H1 (cell line): ENCODE data around the gene MCEE. TPM values are rescaled to one million over a fixed set of nuclear protein-coding genes. Genes with fewer than 3 reads are reported as not detected.

Experiments
- CHD7 ChIP-seq: fragments of 300-600 bp; sonication (generic); IDR thresholded peaks from 2 replicates; pipeline ENCODE4 v1.7.1; 2012; ENCODE audit warnings: low read length, moderate library complexity, mild to moderate bottlenecking, inconsistent platforms; ENCODE audit not compliant: insufficient replicate concordance
- TAF7 ChIP-seq: optimal IDR thresholded peaks from 2 replicates; pipeline ENCODE3; 2011; ENCODE audit warnings: low read depth, mild to moderate bottlenecking, inconsistent platforms, low read length, moderate library complexity, borderline replicate concordance
- polyA plus RNA-seq, 7 experiments: library from polyadenylated mRNA; depleted of rRNA in 3 of 7; stranded (reverse) in 5 of 7; unstranded in 2 of 7; fragments of >200 nt in 5 of 7; fragments of 200-250 nt in 2 of 7; gene quantifications; 1 replicate in 5 of 7; 2 replicates in 1 of 7; 4 replicates in 1 of 7; pipeline versions ENCODE4 v1.2.1 to v1.2.3, GENCODE V29; 2011 to 2013; ENCODE audit warnings: missing spikeins in 2 of 7, mixed read lengths in 2 of 7
- total RNA-seq: library from RNA; stranded (reverse); fragmentation: NEBNext Ultra II Directional; extraction: Animal tissue kit (Norgen Biotek cat#: 25700); gene quantifications from 2 replicates; pipeline ENCODE4 v1.2.1, GENCODE V29; 2021

MCEE gene
- total and polyA plus RNA-seq, 2 of the 8 experiments (the other 6 are each of a cell fraction or from before 2014, with no cell fraction given): 7.3 to 14.1 TPM

- TF ChIP-seq CHD7 (no peak), TAF7 (no peak)
Observed at GRCh38 chr2:71122387-71123298, 7.4 kb downstream of the MCEE start (continued).
